H1 (cell line): ENCODE results near the gene SH2B2. TPM values are rescaled to one million over a fixed set of nuclear protein-coding genes. Genes with fewer than 3 reads are reported as not detected.

ENCODE experiments used
- CTCF ChIA-PET: fragments of 300-600 bp; sonication (Branson Sonifier 250); formaldehyde crosslinking; loops from one replicate; lab custom pipeline; 2021; ENCODE audit not compliant: partially characterized antibody; lab: Charles Lee
- POLR2A ChIA-PET: fragments of 300-600 bp; sonication (Branson Sonifier 250); formaldehyde crosslinking; loops from one replicate; lab custom pipeline; 2021; ENCODE audit warnings: inconsistent platforms; ENCODE audit not compliant: partially characterized antibody; lab: Charles Lee
- DNase-seq, 2 experiments: peaks; one replicate each; pipeline versions ENCODE4 v3.0.0 to v3.0.0-alpha.2; 2010 to 2022; ENCODE audit warnings: low spot score in 2 of 2, low read depth in 1 of 2, mixed read lengths in 1 of 2
- FAIRE-seq: peaks from 2 replicates; lab custom pipeline; 2011; peaks lifted over from hg19 to GRCh38; lab: Jason Lieb, UNC
- H2AFZ ChIP-seq: 2 replicates; pipeline ENCODE4 v1.8.1; 2012; ENCODE audit warnings: low read length, inconsistent platforms
- H2AK5ac ChIP-seq: 2 replicates; pipeline ENCODE4 v1.6.1; 2013; ENCODE audit warnings: low read depth, low read length
- H2BK120ac ChIP-seq: replicated peaks from 2 replicates; pipeline ENCODE3; 2013; ENCODE audit warnings: low read depth, low read length, inconsistent platforms
- H2BK12ac ChIP-seq: 2 replicates; pipeline ENCODE4 v1.6.1; 2013; ENCODE audit warnings: low read depth, low read length
- H2BK15ac ChIP-seq: 2 replicates; pipeline ENCODE4 v1.6.1; 2013; ENCODE audit warnings: low read length
- H2BK20ac ChIP-seq: 2 replicates; pipeline ENCODE4 v1.6.1; 2013; ENCODE audit warnings: low read length
- H2BK5ac ChIP-seq: 2 replicates; pipeline ENCODE4 v1.6.1; 2013; ENCODE audit warnings: low read depth, low read length
- H3K14ac ChIP-seq: 2 replicates; pipeline ENCODE4 v1.6.1; 2013; ENCODE audit warnings: inconsistent platforms; ENCODE audit not compliant: insufficient read length
- H3K18ac ChIP-seq: 2 replicates; pipeline ENCODE4 v1.6.1; 2013; ENCODE audit warnings: low read length; ENCODE audit errors: extremely low read depth
- H3K23ac ChIP-seq: 2 replicates; pipeline ENCODE4 v1.6.1; 2013; ENCODE audit warnings: inconsistent platforms; ENCODE audit not compliant: insufficient read length
- H3K23me2 ChIP-seq: 2 replicates; pipeline ENCODE4 v1.6.1; 2013; ENCODE audit warnings: low read depth, low read length
- H3K27ac ChIP-seq: 2 replicates; pipeline ENCODE4 v1.6.1; 2011; ENCODE audit warnings: low read depth, low read length, inconsistent platforms
- H3K27me3 ChIP-seq, 4 experiments: replicated peaks in 1 of 4; 1 replicate in 1 of 4; 2 replicates in 3 of 4; pipeline versions ENCODE4 v1.6.1 to v1.8.1; 2011 to 2013; ENCODE audit warnings: low read length in 3 of 4, mild to moderate bottlenecking in 3 of 4, inconsistent platforms in 2 of 4, mixed read lengths in 2 of 4, moderate library complexity in 1 of 4; ENCODE audit not compliant: control insufficient read depth in 3 of 4, insufficient read depth in 3 of 4; ENCODE audit errors: extremely low read depth in 1 of 4
- H3K36me3 ChIP-seq, 4 experiments: 2 replicates each; pipeline versions ENCODE4 v1.6.1 to v1.8.1; 2011 to 2013; ENCODE audit warnings: mild to moderate bottlenecking in 4 of 4, low read length in 3 of 4, moderate library complexity in 2 of 4, control low read depth in 1 of 4, inconsistent platforms in 1 of 4; ENCODE audit not compliant: insufficient read depth in 4 of 4, control insufficient read depth in 2 of 4
- H3K4ac ChIP-seq: replicated peaks from 2 replicates; pipeline ENCODE3; 2013; ENCODE audit warnings: low read length, low read depth, mixed read lengths, inconsistent platforms; ENCODE audit not compliant: insufficient read length
- H3K4me1 ChIP-seq, 4 experiments: replicated peaks in 1 of 4; 1 replicate in 1 of 4; 2 replicates in 3 of 4; pipeline versions ENCODE4 v1.6.1 to v1.8.1; 2011 to 2013; ENCODE audit warnings: low read length in 3 of 4, inconsistent platforms in 2 of 4, mixed read lengths in 1 of 4; ENCODE audit not compliant: insufficient read depth in 4 of 4, control insufficient read depth in 3 of 4
- H3K4me2 ChIP-seq, 2 experiments: 2 replicates each; pipeline versions ENCODE4 v1.6.1 to v1.8.1; 2011 to 2013; ENCODE audit warnings: low read depth in 2 of 2, low read length in 2 of 2, control low read depth in 1 of 2, inconsistent platforms in 1 of 2, mild to moderate bottlenecking in 1 of 2; ENCODE audit not compliant: insufficient read depth in 1 of 2
- H3K4me3 ChIP-seq, 4 experiments: fragments of 200-600, 300-600 bp in 1 of 4; sonication (generic), shearing (Covaris generic), sonication (Bioruptor Twin) in 1 of 4; 2 replicates each; pipeline versions ENCODE4 v1.5.1 to v1.8.1; 2011 to 2016; ENCODE audit warnings: low read length in 4 of 4, low read depth in 3 of 4, control low read depth in 2 of 4, inconsistent platforms in 2 of 4, mild to moderate bottlenecking in 2 of 4, mixed read lengths in 1 of 4, moderate library complexity in 1 of 4; ENCODE audit not compliant: insufficient read depth in 2 of 4; ENCODE audit errors: extremely low read depth in 1 of 4
- H3K56ac ChIP-seq: replicated peaks from 2 replicates; pipeline ENCODE3; 2013; ENCODE audit warnings: low read depth, mild to moderate bottlenecking, mixed read lengths, low read length, inconsistent platforms; ENCODE audit not compliant: insufficient read length
- H3K79me1 ChIP-seq: 2 replicates; pipeline ENCODE4 v1.6.1; 2013; ENCODE audit warnings: low read depth, low read length, control low read depth
- H3K79me2 ChIP-seq, 2 experiments: 2 replicates each; pipeline versions ENCODE4 v1.6.1 to v1.8.1; 2012 to 2013; ENCODE audit warnings: low read length in 2 of 2, mild to moderate bottlenecking in 2 of 2, inconsistent platforms in 1 of 2; ENCODE audit not compliant: insufficient read depth in 2 of 2, control insufficient read depth in 1 of 2
- H3K9ac ChIP-seq, 4 experiments: replicated peaks in 1 of 4; 1 replicate in 1 of 4; 2 replicates in 3 of 4; pipeline versions ENCODE4 v1.6.1 to v1.8.1; 2011 to 2013; ENCODE audit warnings: low read depth in 3 of 4, low read length in 3 of 4, control low read depth in 2 of 4, mild to moderate bottlenecking in 2 of 4, moderate library complexity in 2 of 4, inconsistent platforms in 1 of 4; ENCODE audit errors: extremely low read depth in 1 of 4
- H3K9me3 ChIP-seq, 2 experiments: 2 replicates each; pipeline versions ENCODE4 v1.6.1 to v1.8.1; 2012 to 2013; ENCODE audit warnings: mild to moderate bottlenecking in 2 of 2, moderate library complexity in 2 of 2, control low read depth in 1 of 2, inconsistent platforms in 1 of 2, low read depth in 1 of 2, low read length in 1 of 2, mixed read lengths in 1 of 2; ENCODE audit not compliant: insufficient read depth in 2 of 2
- H4K20me1 ChIP-seq, 2 experiments: replicated peaks in 1 of 2; 2 replicates each; pipeline versions ENCODE3 to v1.8.1; 2011 to 2013; ENCODE audit warnings: inconsistent platforms in 2 of 2, low read length in 2 of 2, mild to moderate bottlenecking in 1 of 2; ENCODE audit not compliant: insufficient read depth in 2 of 2, control insufficient read depth in 1 of 2
- H4K5ac ChIP-seq: 2 replicates; pipeline ENCODE4 v1.6.1; 2013; ENCODE audit warnings: low read length, low read depth, mixed read lengths, inconsistent platforms; ENCODE audit not compliant: insufficient read length
- H4K8ac ChIP-seq: 2 replicates; pipeline ENCODE4 v1.8.0; 2013; ENCODE audit warnings: mild to moderate bottlenecking, moderate library complexity, low read length, inconsistent platforms; ENCODE audit not compliant: insufficient read depth; ENCODE audit errors: extremely low read depth
- H4K91ac ChIP-seq: replicated peaks from 2 replicates; pipeline ENCODE3; 2013; ENCODE audit warnings: low read length, mixed read lengths, inconsistent platforms; ENCODE audit not compliant: insufficient read length
- NRF1 ChIP-seq: IDR thresholded peaks from 2 replicates; pipeline ENCODE4 v1.6.1; 2011; ENCODE audit warnings: mild to moderate bottlenecking, low read depth, low read length, improper control_type of control experiment
- RFX5 ChIP-seq: IDR thresholded peaks from 2 replicates; pipeline ENCODE4 v1.6.1; 2011; ENCODE audit warnings: low read depth, low read length, improper control_type of control experiment, borderline replicate concordance
- SIRT6 ChIP-seq: IDR thresholded peaks from one replicate; pipeline ENCODE4 v1.7.1; 2012; ENCODE audit warnings: low read length, inconsistent platforms
- WGBS, 2 experiments: shearing (Covaris generic) in 1 of 2; methylation state at CpG; one replicate each; pipeline versions ENCODE4 v1.1.6 to v1.1.7; 2013 to 2015; ENCODE audit warnings: low lambda C conversion rate in 2 of 2, mixed read lengths in 2 of 2, inconsistent platforms in 1 of 2, low coverage in 1 of 2, missing lambda C conversion rate in 1 of 2; ENCODE audit not compliant: insufficient replicate concordance in 2 of 2, insufficient coverage in 1 of 2, insufficient read length in 1 of 2; ENCODE audit errors: extremely low coverage in 1 of 2, missing lambda C conversion rate in 1 of 2; 5-methylcytosine and 5-hydroxymethylcytosine counted together
- polyA plus RNA-seq, 7 experiments: library from polyadenylated mRNA; depleted of rRNA in 3 of 7; stranded (reverse) in 5 of 7; unstranded in 2 of 7; fragments of >200 nt in 5 of 7; fragments of 200-250 nt in 2 of 7; gene quantifications; 1 replicate in 5 of 7; 2 replicates in 1 of 7; 4 replicates in 1 of 7; pipeline versions ENCODE4 v1.2.1 to v1.2.3, GENCODE V29; 2011 to 2013; ENCODE audit warnings: missing spikeins in 2 of 7, mixed read lengths in 2 of 7
- total RNA-seq: library from RNA; stranded (reverse); fragmentation: NEBNext Ultra II Directional; extraction: Animal tissue kit (Norgen Biotek cat#: 25700); gene quantifications from 2 replicates; pipeline ENCODE4 v1.2.1, GENCODE V29; 2021

SH2B2 gene
- total and polyA plus RNA-seq, 2 of the 8 experiments (the other 6 are each of a cell fraction or from before 2014, with no cell fraction given) = 11.5 to 18.7 TPM

- no peak overlapping the region for H2BK20ac ChIP-seq
- FAIRE-seq = no peak
- H2BK12ac ChIP-seq = no peak overlapping the region
- no peak overlapping the region for H3K4me2 ChIP-seq
- H2BK15ac ChIP-seq = no peak overlapping the region
- no peak for DNase-seq
- no peak overlapping the region for H3K4ac ChIP-seq
- ChIA-PET CTCF (interaction anchor here (0.6 to 4.4 kb wide), 9 partner anchors 9 to 102 kb away, joined by 3 to 29 read pairs (median 5); no protein-coding TSS in a partner anchor), POLR2A (interaction anchor here (1.3 to 1.4 kb wide), 2 partner anchors 33 to 102 kb away, joined by 3 read pairs; no protein-coding TSS in a partner anchor)
- H4K8ac ChIP-seq = no peak overlapping the region
- no peak overlapping the region for H4K5ac ChIP-seq
- H3K23ac ChIP-seq = no peak overlapping the region
- H2BK5ac ChIP-seq = no peak overlapping the region
- no peak overlapping the region for H3K56ac ChIP-seq
- no peak overlapping the region for H3K9ac ChIP-seq
- no peak overlapping the region for H3K14ac ChIP-seq
- H2BK120ac ChIP-seq = no peak overlapping the region
- peaks cover 2 to 24% (median 10%) of the 10 kb centered on the region in 4 experiments for H3K4me1 ChIP-seq
- peaks cover 8 to 31% of the 10 kb centered on the region in 2 experiments for H4K20me1 ChIP-seq
- no peaks in the 10 kb centered on the region for H3K79me2 ChIP-seq
- H3K79me1 ChIP-seq = peaks cover 5% of the 10 kb centered on the region
- no peaks in the 10 kb centered on the region for H3K36me3 ChIP-seq
- no peak overlapping the region for H3K4me3 ChIP-seq
- no peak overlapping the region for H2AK5ac ChIP-seq
- H2AFZ ChIP-seq = no peak overlapping the region
- no peak overlapping the region for H3K18ac ChIP-seq
- H3K27me3 ChIP-seq = peaks cover 0 to 6% (median 3%) of the 10 kb centered on the region in 4 experiments; a peak in 3 of 7 replicates
- H3K23me2 ChIP-seq = peaks cover 15% of the 10 kb centered on the region; the same call in 1 of the 2 replicates
- H3K27ac ChIP-seq = no peak overlapping the region
- no peaks in the 10 kb centered on the region for H3K9me3 ChIP-seq
- TF ChIP-seq RFX5 (no peak), SIRT6 (no peak), NRF1 (no peak)
- whole genome bisulfite sequencing, 2 experiments = 91% methylated on average over 9 of the region's 9 CpGs; no CpG with 5 or more reads in 1 of the 2 experiments
- H4K91ac ChIP-seq = no peak overlapping the region
These were observed 2.4 kb downstream of the SH2B2 start for GRCh38 chr7:102289057-102289456.
